ENCODE results near the gene GRIN3A. TPM values are rescaled to one million over a fixed set of nuclear protein-coding genes. Genes with fewer than 3 reads are reported as not detected.

Gene GRIN3A
- total RNA-seq, 2 donors from 2014 or later = 0.80 to 1.5 TPM

DNA sequence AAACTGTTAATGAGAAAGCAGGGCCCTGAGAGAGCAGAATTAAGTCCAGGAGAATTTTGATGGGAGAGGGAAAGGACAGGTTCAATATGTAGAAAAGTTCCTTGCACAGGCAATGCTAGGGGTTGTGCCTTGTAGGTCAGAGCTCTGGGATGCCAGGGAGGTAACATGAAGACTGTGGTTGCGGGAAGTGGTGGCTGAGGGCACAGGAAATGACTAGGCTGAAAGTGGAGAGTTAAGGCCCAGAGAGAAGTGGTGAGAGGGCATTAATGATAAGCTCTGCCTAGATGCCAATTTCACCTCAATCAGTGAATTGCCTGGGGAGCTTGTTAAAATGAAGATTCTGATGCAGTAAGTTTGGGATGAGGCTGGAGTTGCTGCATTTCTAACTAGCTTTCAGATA lies 112.2 kb downstream of the GRIN3A start:
- DNase-seq (ENCODE audit: low spot score) = no peak
- Histone ChIP-seq H3K27me3 (replicated peaks; ENCODE audit: insufficient read depth) (no peaks in the 10 kb centered on the region), H3K4me3 (no peak overlapping the region), H3K36me3 (no peaks in the 10 kb centered on the region), H3K27ac (no peak overlapping the region), H3K4me1 (replicated peaks) (no peaks in the 10 kb centered on the region), H3K9me3 (no peaks in the 10 kb centered on the region)
- TF ChIP-seq CTCF (IDR thresholded peaks at IDR 0.05) (no peak), POLR2AphosphoS5 (IDR thresholded peaks at IDR 0.05) (no peak), POLR2A (IDR thresholded peaks at IDR 0.05) (no peak)
- WGBS = 79% methylated on average over 1 of the region's 1 CpG
- intact Hi-C loops (cut with DNase I) = no loop called here

- Histone ChIP-seq H3K27ac (no peak overlapping the region), H3K9me3 (no peaks in the 10 kb centered on the region), H3K4me3 (no peak overlapping the region), H3K4me1 (replicated peaks) (no peaks in the 10 kb centered on the region), H3K27me3 (replicated peaks; ENCODE audit: insufficient read depth) (no peaks in the 10 kb centered on the region), H3K36me3 (no peaks in the 10 kb centered on the region)
- TF ChIP-seq POLR2A (IDR thresholded peaks at IDR 0.05) = no peak
- TF ChIP-seq POLR2AphosphoS5 (IDR thresholded peaks at IDR 0.05) = no peak
- TF ChIP-seq CTCF (IDR thresholded peaks at IDR 0.05) = no peak
- DNase-seq (ENCODE audit: low spot score) = no peak
- intact Hi-C loops (cut with DNase I) = no loop called here
- WGBS = 75% methylated on average over 2 of the region's 2 CpGs
Observed at GRCh38 chr9:101625876-101626275, 112.6 kb downstream of the GRIN3A start.

DNA sequence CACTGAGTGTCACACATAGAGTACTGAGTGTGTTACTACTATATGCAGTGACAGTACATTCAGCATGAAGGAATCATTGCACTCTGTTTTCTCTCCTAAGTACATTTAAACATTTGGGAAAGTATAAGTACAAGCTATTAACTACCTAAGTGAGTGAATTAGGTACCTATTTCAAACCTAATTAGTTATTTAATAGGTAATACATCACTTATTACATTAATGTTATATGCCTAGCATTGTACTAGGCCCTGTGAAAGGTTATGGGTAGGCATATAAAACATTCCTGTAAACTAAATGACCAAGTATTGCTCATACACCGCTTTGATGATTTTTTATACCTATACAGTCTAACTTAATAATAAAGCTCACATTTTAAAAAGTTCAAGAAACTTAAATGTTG lies 118.0 kb downstream of the GRIN3A start:
- 90% methylated on average over 1 of the region's 1 CpG for whole genome bisulfite sequencing
- no peak for TF ChIP-seq CTCF (IDR thresholded peaks at IDR 0.05)
- TF ChIP-seq POLR2A (IDR thresholded peaks at IDR 0.05) = no peak
- no peak for TF ChIP-seq POLR2AphosphoS5 (IDR thresholded peaks at IDR 0.05)
- no peaks in the 10 kb centered on the region for H3K27me3 ChIP-seq (replicated peaks; ENCODE audit: insufficient read depth)
- intact Hi-C loops (cut with DNase I) = no loop called here
- H3K27ac ChIP-seq = no peak overlapping the region
- H3K36me3 ChIP-seq = no peaks in the 10 kb centered on the region
- no peaks in the 10 kb centered on the region for H3K4me1 ChIP-seq (replicated peaks)
- no peak for DNase-seq (ENCODE audit: low spot score)
- H3K9me3 ChIP-seq = no peaks in the 10 kb centered on the region
- H3K4me3 ChIP-seq = no peak overlapping the region

DNA sequence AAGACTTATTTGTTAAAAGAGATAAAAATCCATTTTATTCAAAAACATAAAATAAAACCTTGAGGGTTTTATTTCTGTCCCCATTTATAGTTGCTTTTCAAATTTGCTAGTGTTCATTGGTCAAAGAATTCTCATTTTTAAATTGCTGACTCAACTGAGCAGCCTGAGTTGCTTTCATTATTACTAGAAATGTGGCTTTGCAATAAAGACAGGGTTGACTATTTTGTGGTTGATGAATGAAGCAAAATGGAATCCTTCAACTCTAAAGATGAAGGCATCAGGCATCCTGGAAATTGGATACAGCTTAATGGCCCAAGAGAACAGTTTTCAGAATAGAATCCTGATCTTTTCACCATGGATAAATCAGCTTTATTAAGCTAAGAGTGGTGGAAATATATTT lies 119.7 kb downstream of the GRIN3A start:
- intact Hi-C loops (cut with DNase I) = no loop called here
- TF ChIP-seq CTCF (IDR thresholded peaks at IDR 0.05) (no peak), POLR2AphosphoS5 (IDR thresholded peaks at IDR 0.05) (no peak), POLR2A (IDR thresholded peaks at IDR 0.05) (no peak)

DNA sequence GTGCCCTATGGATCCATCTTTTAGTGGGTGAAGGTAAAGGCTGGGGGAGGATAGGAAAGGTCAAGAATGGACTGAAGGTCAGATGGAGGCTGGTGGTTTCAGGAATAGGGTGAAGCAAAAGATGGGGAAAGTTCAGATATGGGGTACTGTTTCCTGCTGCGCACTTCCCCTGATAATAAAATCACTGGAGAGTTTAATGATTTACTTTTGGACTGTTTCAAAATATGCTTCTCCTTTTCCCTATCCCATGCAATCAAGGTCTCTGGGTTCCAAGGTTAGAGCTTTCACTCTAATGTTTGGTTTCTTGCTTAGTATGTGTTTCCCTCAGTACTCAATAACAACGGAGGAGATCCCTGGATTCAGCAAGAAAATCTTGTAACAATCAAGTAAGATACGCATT lies 132.9 kb downstream of the GRIN3A start:
- WGBS = 87% methylated on average over 3 of the region's 3 CpGs
- Histone ChIP-seq H3K36me3 (no peaks in the 10 kb centered on the region), H3K27me3 (replicated peaks; ENCODE audit: insufficient read depth) (no peaks in the 10 kb centered on the region), H3K4me1 (replicated peaks) (no peaks in the 10 kb centered on the region), H3K9me3 (no peaks in the 10 kb centered on the region), H3K27ac (no peak overlapping the region), H3K4me3 (no peak overlapping the region)
- no peak for DNase-seq (ENCODE audit: low spot score)
- intact Hi-C loops (cut with DNase I) = loop anchor here (10.0 kb wide), 1 partner anchor 129 kb away; the partner anchor contains the start of gene GRIN3A
- no peak for TF ChIP-seq CTCF (IDR thresholded peaks at IDR 0.05)
- no peak for TF ChIP-seq POLR2AphosphoS5 (IDR thresholded peaks at IDR 0.05)
- TF ChIP-seq POLR2A (IDR thresholded peaks at IDR 0.05) = no peak

More for the DNA sequence above, 119.7 kb downstream of the GRIN3A start:
- Histone ChIP-seq H3K4me3 (no peak overlapping the region), H3K36me3 (no peaks in the 10 kb centered on the region), H3K27me3 (replicated peaks; ENCODE audit: insufficient read depth) (no peaks in the 10 kb centered on the region), H3K4me1 (replicated peaks) (no peaks in the 10 kb centered on the region), H3K9me3 (no peaks in the 10 kb centered on the region), H3K27ac (no peak overlapping the region)
- DNase-seq (ENCODE audit: low spot score) = no peak
